Liver (tissue), 9 donors: ENCODE results near the gene PATE2. TPM values are rescaled to one million over a fixed set of nuclear protein-coding genes. Genes with fewer than 3 reads are reported as not detected.

ENCODE experiments used
- DNase-seq: peaks from one replicate; pipeline ENCODE4 v3.0.0-alpha.2; 2017; ENCODE audit warnings: low spot score
- H3K27ac ChIP-seq, 2 donors: one replicate each; pipeline ENCODE4 v1.7.0; 2013; ENCODE audit warnings: inconsistent platforms in 2 of 2, low read length in 2 of 2, control low read depth in 1 of 2, low read depth in 1 of 2, mild to moderate bottlenecking in 1 of 2
- H3K27me3 ChIP-seq, 4 donors: one replicate each; pipeline versions ENCODE4 v1.6.1 to v1.7.0; 2013; ENCODE audit warnings: low read length in 3 of 4, inconsistent platforms in 1 of 4, mild to moderate bottlenecking in 1 of 4, moderate library complexity in 1 of 4; ENCODE audit not compliant: control insufficient read depth in 4 of 4, insufficient read depth in 4 of 4
- H3K36me3 ChIP-seq, 4 donors: one replicate each; pipeline versions ENCODE4 v1.6.1 to v1.7.0; 2013; ENCODE audit warnings: low read length in 3 of 4, mild to moderate bottlenecking in 3 of 4, low read depth in 1 of 4, moderate library complexity in 1 of 4; ENCODE audit not compliant: control insufficient read depth in 4 of 4, insufficient read depth in 3 of 4
- H3K4me1 ChIP-seq, 4 donors: one replicate each; pipeline versions ENCODE4 v1.6.1 to v1.7.0; 2013; ENCODE audit warnings: low read length in 3 of 4, mild to moderate bottlenecking in 3 of 4, moderate library complexity in 1 of 4; ENCODE audit not compliant: control insufficient read depth in 4 of 4, insufficient read depth in 4 of 4
- H3K4me3 ChIP-seq, 3 donors: one replicate each; pipeline versions ENCODE4 v1.6.1 to v1.7.0; 2013; ENCODE audit warnings: low read length in 3 of 3, control low read depth in 1 of 3, low read depth in 1 of 3, mild to moderate bottlenecking in 1 of 3
- H3K9ac ChIP-seq, 2 donors: one replicate each; pipeline ENCODE4 v1.7.0; 2013; ENCODE audit warnings: low read length in 2 of 2, mild to moderate bottlenecking in 2 of 2, moderate library complexity in 2 of 2, control low read depth in 1 of 2, low read depth in 1 of 2
- H3K9me3 ChIP-seq, 4 donors: one replicate each; pipeline versions ENCODE4 v1.6.1 to v1.7.0; 2013; ENCODE audit warnings: low read length in 3 of 4; ENCODE audit not compliant: control insufficient read depth in 4 of 4
- JUND ChIP-seq, 2 donors: IDR thresholded peaks; 2 replicates each; pipeline ENCODE4 v1.6.1; 2016; ENCODE audit warnings: antibody characterized with exemption in 2 of 2
- WGBS: extraction: QIAGEN DNeasy Blood & Tissue Kit; methylation state at CpG from one replicate; pipeline ENCODE4 v1.1.7; 2013; 5-methylcytosine and 5-hydroxymethylcytosine counted together
- polyA plus RNA-seq, 2 donors: library from polyadenylated mRNA; stranded (reverse) in 1 of 2; unstranded in 1 of 2; fragments of 200-250 nt in 1 of 2; fragments of >200 nt in 1 of 2; fragmentation: Nextera tagmentation in 1 of 2; extraction: Ambion mirVana in 1 of 2; gene quantifications; one replicate each; pipeline versions ENCODE4 v1.2.1 to v1.2.3, GENCODE V29; 2013 to 2015
- total RNA-seq, 2 donors: library from RNA; depleted of rRNA; stranded (reverse); fragments of >200 nt; gene quantifications; one replicate each; pipeline ENCODE4 v1.2.3, GENCODE V29; 2014
- donor health status: healthy.
- donor health status: healthy.
- donor health status: healthy.
- donor health status: healthy.
- donor health status: healthy.

The PATE2 gene
- total and polyA plus RNA-seq, 4 donors = not detected

DNA sequence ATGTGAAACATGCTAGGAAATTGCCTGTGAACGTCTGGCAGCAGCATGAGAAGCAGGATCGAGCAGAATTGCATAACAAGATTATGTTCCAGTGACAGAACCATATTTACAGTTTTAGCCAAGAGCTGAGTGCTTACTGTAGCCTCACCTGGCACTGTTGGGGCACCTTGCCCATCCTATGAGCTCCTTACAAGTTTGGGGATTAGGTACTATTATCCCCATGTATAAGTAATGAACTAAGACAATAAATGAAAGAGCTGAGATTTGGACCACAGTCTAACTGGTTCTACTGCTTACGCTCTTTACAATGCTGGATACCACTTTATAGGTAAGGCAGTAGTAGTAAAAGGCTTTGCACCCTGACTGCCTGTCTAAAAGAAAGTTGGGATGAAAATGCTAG is 49.7 kb downstream of the PATE2 start:
- H3K36me3 ChIP-seq = no peaks in the 10 kb centered on the region
- peaks cover 0 to 2% (median 0%) of the 10 kb centered on the region in 4 donors for H3K27me3 ChIP-seq
- DNase-seq = no peak
- no peak overlapping the region for H3K4me3 ChIP-seq
- no peaks in the 10 kb centered on the region for H3K9me3 ChIP-seq
- H3K27ac ChIP-seq = no peak overlapping the region
- H3K4me1 ChIP-seq = no peaks in the 10 kb centered on the region
- 83% methylated on average over 3 of the region's 3 CpGs for WGBS
- H3K9ac ChIP-seq = no peak overlapping the region
- TF ChIP-seq JUND (IDR thresholded peaks at IDR 0.05) = no peak

Other genes with a start within 250 kb of the PATE2 start
- 100 to 1,000 TPM in 1 of 2 donors, 10 to 100 TPM in 1; 64.9 to 288 TPM for gene EI24, start 209.4 kb downstream of the PATE2 start, total RNA-seq
- gene EI24, start 209.4 kb downstream of the PATE2 start, polyA plus RNA-seq = 100 to 1,000 TPM; 154 to 253 TPM
- 100 to 1,000 TPM; 145 to 176 TPM for gene STT3A, start 186.0 kb downstream of the PATE2 start, total RNA-seq
- gene STT3A, start 186.0 kb downstream of the PATE2 start, polyA plus RNA-seq = 100 to 1,000 TPM in 1 of 2 donors, 10 to 100 TPM in 1; 47.5 to 115 TPM
- 10 to 100 TPM in 1 of 2 donors, under 1 TPM in 1; 0.59 to 21.7 TPM for gene CHEK1, start 153.7 kb downstream of the PATE2 start, total RNA-seq
- gene CHEK1, start 153.7 kb downstream of the PATE2 start, polyA plus RNA-seq = 1 to 10 TPM in 1 of 2 donors, under 1 TPM in 1; 0.68 to 1.0 TPM
- gene ACRV1, start 98.0 kb downstream of the PATE2 start, total RNA-seq = not detected
- not detected for gene ACRV1, start 98.0 kb downstream of the PATE2 start, polyA plus RNA-seq
- gene PATE1, start 32.5 kb downstream of the PATE2 start, total RNA-seq = not detected
- gene PATE1, start 32.5 kb downstream of the PATE2 start, polyA plus RNA-seq = not detected
- gene PATE3, start 9.3 kb upstream of the PATE2 start, total RNA-seq = not detected
- not detected for gene PATE3, start 9.3 kb upstream of the PATE2 start, polyA plus RNA-seq
- not detected for gene PATE4, start 54.5 kb upstream of the PATE2 start, total RNA-seq
- gene PATE4, start 54.5 kb upstream of the PATE2 start, polyA plus RNA-seq = not detected
- 1 to 10 TPM; 2.7 to 4.9 TPM for gene HYLS1, start 108.8 kb upstream of the PATE2 start, total RNA-seq
- 1 to 10 TPM; 1.9 to 4.8 TPM for gene HYLS1, start 108.8 kb upstream of the PATE2 start, polyA plus RNA-seq
- 10 to 100 TPM; 15.5 to 22.2 TPM for gene PUS3, start 124.4 kb upstream of the PATE2 start, total RNA-seq
- 10 to 100 TPM; 16.3 to 17.9 TPM for gene PUS3, start 124.4 kb upstream of the PATE2 start, polyA plus RNA-seq
- under 1 TPM; 0.33 to 0.79 TPM for gene DDX25, start 125.7 kb upstream of the PATE2 start, total RNA-seq
- under 1 TPM; 0.07 to 0.28 TPM for gene DDX25, start 125.7 kb upstream of the PATE2 start, polyA plus RNA-seq
- not detected for gene VSIG10L2, start 167.2 kb upstream of the PATE2 start, total RNA-seq
- not detected for gene VSIG10L2, start 167.2 kb upstream of the PATE2 start, polyA plus RNA-seq